HTERT RPE-1 (cell line): ENCODE measurements around the gene GH2.
"Not testable (repeated sequence)": the region's sequence is repeated elsewhere in the genome, so short reads cannot be mapped to it uniquely, and the experiment has no call there.

Experiments
- in situ Hi-C: fragments of 300-500 bp; cut with MboI; formaldehyde crosslinking; loops from 4 replicates; pipeline ENCODE4 v1.14.3; 2020; ENCODE audit warnings: low sequenced_read_pairs

The GH2 gene

GRCh38 chr17:63874693-63875092 lies 7.1 kb downstream of the GH2 start:
- in situ Hi-C loops, result not testable (repeated sequence)

DNA sequence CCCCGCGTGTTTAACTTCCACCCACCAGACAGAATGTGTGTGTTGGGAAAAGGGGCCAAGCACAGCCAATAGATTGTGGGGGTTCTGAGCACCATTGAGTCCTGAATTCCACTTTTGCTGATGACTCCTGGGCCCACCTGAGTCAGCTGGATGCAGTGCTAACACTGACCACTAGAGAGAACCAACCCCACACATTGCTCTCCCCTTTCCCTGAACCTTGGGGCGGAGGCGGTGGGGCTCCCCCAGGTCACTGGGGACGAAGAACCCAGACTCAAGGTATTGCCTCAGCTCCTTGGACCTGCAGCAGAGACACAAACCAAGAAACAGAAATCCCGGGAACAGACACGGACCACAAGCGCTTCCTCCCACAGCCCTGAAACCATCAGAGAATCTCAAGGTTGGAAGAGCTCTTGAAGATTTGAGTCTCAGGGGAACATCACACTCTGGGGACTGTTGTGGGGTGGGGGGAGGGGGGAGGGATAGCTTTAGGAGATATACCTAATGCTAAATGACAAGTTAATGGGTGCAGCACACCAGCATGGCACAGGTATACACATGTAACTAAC lies 7.6 kb downstream of the GH2 start:
- in situ Hi-C loops, result not testable (repeated sequence)

GRCh38 chr17:63873577-63873976 lies 8.2 kb downstream of the GH2 start, which contains the start of gene CSH2:
CSH2 (minus strand) TSS chr17:63873677; CDS start chr17:63873614, 63 bp downstream.
- in situ Hi-C loops, result not testable (repeated sequence)

- in situ Hi-C loops, result not testable (repeated sequence)
These were observed 9.9 kb downstream of the GH2 start for GRCh38 chr17:63871646-63872365.

- in situ Hi-C loops, result not testable (repeated sequence)
These were observed 11.5 kb downstream of the GH2 start for GRCh38 chr17:63870292-63870665.

DNA sequence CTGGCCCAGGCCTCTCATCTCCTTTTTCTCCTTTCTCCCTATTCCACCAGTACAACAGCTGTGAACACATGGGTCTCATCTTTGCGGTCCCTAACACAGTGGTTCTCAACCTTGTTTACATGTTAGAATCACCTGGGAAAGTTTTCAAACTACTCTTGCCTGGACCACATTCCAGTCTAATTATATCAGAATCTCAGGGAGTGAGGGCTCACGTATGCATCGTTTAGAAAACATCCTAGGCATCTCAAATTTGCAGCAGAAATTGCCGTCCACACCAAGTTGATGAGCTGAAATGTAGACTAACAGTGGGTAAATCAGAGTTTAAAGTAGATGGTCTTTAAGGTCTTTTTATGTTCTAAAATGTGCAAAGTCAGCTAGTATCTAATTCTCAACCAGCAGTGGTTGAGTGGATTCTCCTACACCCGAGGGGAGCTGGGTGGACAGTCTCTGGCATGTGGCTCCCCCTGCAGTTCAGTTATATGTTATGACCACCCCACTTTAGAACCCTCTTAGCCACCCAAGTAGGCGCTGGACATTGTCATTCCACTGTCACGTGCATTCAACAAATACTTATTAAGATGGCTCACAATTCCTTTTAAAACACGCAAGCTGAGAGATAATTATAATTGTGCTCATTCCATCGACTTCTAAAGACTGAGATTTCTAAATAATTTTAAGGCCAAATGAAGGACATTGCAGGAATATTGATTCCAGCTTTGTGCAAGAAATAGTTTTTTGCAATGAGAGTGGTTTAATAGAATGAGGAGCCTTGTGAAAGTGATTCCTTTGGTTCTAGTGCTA lies 12.1 kb downstream of the GH2 start:
- in situ Hi-C loops, result not testable (repeated sequence)

DNA sequence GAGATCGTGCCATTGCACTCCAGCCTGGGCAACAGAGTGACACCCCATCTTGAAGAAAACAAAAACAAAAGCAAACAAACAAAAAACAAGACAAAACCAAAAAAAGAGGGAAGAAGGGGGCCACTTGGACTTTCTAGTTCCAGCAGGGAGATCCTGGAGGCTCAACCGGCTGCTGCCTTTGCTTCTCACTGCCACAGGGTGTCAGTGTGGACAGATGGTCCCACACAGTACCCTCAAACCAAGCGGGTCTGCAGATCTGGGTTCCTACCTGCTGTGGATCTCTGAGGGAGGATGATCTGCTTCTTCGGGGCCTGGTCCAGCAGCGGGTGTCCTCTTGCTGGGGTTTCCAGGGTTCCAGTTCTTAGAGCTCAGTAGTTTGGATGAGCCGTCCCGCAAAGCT lies 15.1 kb downstream of the GH2 start:
- in situ Hi-C loops, result not testable (repeated sequence)

- in situ Hi-C loops, result no loop called here
These were observed 22.5 kb downstream of the GH2 start for GRCh38 chr17:63859257-63859656.

- in situ Hi-C loops, result not testable (repeated sequence)
These were observed 25.3 kb downstream of the GH2 start for GRCh38 chr17:63856425-63856824.

DNA sequence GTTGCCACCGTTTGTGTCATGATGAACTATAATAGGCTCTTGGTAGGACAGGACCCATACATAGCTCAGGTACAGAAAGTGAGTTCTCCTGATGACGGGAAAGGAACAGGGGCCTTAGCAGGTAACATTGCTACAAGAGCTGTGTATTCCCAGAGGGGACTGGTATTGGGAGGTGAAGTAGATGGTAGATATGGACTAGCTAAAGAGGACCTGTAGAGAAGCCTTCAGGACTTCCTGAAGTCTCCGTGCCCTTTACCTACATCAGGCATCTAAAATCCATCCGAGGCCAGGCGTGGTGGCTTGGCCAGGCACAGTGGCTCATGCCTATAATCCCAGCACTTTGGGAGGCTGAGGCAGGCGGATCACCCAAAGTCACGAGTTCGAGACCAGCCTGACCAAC lies 26.6 kb downstream of the GH2 start:
- in situ Hi-C loops, result no loop called here

DNA sequence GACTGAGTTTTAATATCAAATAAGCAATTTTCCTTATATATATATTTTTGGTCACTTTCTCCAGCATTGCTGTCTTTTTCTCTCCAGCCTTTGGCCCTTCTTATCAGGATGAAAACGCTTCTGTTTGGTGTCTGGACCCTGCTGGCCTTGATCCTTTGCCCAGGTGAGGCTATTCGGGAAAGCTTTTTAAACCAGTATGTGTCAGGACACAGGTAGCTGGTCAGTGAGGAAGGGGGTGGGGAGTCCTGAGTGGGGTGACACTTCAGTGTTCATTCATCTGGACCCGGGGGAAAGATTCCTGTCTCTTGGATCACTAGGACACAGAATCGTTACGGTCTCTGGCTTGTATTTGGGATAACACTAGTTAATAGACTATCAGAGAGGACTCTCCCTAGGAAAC lies 27.0 kb downstream of the GH2 start:
- in situ Hi-C loops, result no loop called here

DNA sequence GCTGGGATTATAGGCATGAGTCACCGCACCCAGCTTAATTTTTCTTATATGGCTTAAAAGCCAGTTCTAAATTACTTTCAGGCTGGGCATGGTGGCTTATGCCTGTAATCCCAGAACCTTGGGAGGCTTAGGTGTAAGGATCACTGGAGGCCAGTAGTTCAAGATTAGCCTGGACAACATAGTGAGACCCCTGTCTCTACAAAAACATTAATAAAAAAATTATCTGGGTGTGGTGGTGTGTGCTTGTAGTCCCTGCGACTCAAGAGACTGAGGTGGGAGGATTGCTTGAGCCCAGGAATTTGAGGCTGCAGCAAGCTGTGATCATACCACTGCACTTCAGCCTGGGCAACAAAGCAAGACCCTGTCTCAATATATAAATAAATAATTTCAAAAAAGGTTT lies 28.5 kb downstream of the GH2 start:
- in situ Hi-C loops, result no loop called here

DNA sequence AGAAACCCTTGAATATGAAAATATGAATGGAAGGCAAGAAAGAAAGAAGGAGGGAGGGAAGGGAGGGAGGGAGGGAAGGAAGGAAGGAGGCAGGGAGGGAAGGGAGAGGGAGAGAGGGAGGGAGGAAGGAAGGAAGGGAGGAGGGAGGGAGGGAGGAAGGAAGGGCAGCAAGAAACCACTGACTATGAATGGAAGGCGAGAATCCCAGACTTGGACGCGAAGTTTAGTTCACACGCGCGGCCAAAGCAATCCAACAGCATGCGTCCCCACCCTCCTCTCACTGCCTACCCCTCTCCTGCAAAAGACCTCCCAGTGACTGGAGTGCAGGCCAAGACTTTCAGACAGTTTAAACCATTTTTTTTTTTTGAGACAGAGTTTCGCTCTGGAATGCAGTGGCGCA lies 31.3 kb downstream of the GH2 start:
- in situ Hi-C loops, result no loop called here

DNA sequence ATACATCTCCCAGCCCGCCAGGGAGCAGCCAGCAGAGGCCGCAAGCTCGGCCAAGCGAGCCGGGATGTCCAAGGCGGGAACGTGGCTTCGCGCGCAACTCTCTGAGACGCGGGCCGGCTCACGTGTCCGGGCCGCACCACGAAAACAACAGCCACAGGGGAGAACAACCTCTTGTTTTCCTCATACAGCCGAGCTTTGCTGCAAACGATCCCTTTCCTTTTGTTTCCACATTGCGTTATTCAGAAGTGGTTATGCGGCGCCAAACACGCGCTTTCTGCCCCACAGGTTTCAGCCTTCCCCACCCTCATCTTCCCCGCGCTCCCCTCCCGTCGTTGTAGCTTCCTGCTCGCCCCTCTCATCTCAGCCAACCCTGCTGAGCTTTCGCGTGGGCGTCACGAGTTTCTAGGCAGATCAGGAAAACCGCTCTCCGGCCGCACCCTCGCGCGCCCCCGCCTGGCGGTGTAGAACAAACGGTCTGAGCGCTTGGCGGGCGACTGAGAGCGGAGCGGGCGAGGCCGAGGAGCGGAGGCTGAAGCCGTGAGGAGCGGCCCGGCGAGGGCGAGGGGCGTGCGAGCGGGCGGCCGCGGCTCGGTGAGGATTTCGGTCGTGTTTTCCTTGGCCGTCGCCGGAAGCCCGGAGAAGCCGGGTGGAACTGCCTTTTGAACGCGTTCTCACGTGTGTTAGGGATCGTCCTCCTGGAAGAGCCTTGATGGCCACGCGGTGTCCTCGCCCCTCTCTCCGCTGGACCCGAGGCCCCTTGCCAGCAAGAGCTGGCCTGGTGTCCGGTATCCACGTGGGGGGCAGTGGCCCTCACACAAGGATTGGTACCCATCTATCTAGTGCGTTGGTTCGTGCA lies 32.7 kb downstream of the GH2 start:
- in situ Hi-C loops, result no loop called here

- in situ Hi-C loops, result no loop called here
These were observed 34.1 kb downstream of the GH2 start for GRCh38 chr17:63847525-63848249.

DNA sequence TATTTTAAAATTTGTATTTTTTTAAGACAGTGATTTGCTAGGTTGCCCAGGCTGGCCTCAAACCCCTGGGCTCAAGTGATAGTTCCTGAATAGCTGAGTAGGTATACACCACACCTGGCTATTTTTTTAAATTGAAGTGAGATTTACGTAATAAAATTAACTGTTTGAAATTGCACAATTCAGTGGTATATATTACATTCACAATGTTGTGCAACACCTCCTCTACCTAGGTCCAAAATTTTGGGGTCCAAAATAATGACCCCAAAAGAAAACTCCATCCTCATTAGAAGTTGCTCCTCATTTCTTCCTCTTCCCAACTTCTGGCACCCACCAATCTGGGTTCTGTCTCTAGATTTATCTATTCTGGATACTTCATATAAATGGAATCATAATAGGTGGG lies 36.2 kb downstream of the GH2 start:
- in situ Hi-C loops, result no loop called here

- in situ Hi-C loops, result no loop called here
These were observed 37.6 kb downstream of the GH2 start for GRCh38 chr17:63843910-63844677.

GRCh38 chr17:63843387-63843888 lies 38.3 kb downstream of the GH2 start:
- in situ Hi-C loops, result not testable (repeated sequence)
